ENCODE measurements around the gene ATG14.

The ATG14 gene

DNA sequence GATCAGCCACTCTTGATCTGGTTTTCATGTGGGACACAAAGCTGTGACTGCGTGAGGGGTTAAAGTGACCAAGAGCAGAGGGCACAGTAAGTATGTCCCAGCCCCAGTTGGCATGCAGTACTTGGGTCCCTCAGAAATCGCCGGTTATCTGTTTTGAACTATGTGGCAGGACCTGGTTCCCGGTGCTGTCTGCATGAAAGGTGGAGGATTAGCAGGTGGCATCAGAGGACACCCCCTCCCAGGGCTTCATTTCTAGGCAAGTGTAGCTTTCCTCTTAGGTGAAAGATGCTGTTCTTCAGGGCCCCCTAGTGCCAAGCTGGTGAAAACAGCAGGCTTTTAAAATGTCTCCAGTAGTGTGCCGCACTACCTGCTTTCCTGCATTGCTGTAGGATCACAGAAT lies 57.1 kb downstream of the ATG14 start:
- no peak overlapping the region for H3K4me3 ChIP-seq (ENCODE audit: low read length)
- TF ChIP-seq, protein P1, sequence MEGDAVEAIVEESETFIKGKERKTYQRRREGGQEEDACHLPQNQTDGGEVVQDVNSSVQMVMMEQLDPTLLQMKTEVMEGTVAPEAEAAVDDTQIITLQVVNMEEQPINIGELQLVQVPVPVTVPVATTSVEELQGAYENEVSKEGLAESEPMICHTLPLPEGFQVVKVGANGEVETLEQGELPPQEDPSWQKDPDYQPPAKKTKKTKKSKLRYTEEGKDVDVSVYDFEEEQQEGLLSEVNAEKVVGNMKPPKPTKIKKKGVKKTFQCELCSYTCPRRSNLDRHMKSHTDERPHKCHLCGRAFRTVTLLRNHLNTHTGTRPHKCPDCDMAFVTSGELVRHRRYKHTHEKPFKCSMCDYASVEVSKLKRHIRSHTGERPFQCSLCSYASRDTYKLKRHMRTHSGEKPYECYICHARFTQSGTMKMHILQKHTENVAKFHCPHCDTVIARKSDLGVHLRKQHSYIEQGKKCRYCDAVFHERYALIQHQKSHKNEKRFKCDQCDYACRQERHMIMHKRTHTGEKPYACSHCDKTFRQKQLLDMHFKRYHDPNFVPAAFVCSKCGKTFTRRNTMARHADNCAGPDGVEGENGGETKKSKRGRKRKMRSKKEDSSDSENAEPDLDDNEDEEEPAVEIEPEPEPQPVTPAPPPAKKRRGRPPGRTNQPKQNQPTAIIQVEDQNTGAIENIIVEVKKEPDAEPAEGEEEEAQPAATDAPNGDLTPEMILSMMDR (IDR thresholded peaks at IDR 0.05; ENCODE audit: insufficient read depth, low read depth, low read length, missing control alignments), result peak; percentile 74
- DNase-seq (ENCODE audit: low read depth), result peak; percentile 66

DNA sequence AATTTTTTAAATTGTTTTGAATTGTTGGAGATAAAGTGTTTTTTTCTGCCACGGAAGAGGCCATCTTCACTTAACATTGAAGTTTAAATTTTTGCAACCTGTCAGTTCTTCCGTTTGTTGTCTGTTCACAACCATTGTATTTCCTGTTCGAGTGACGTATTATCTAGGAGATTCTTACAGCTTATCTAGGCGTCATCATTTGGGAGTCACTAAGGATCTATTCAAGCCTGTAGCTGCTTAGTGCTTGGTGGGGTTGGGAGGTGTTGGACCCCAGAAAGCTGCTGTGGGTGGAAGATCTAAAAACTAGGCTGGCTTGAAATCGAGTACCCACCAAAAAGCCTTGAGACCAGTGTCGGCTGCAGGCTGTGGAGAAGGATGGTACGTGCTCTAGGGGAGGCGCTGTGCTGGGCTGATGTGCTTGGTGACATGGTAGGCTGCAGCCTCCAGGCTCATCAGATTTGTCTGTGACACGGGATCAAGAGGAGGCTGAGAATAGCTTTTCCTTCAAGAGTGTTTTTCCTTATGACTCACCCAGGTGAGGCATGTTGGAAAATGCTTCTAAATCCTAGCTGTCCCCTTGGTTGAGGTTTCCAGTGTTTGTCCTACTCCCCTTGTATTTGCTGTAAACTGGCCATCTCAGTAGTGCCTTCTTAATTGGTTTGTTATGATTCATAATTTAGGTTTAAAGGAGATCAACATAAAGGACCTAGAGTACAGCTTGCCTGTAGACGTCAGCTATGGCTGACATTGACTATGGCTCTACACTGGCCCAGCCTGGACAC lies 57.8 kb downstream of the ATG14 start:
- peak; percentile 66 for DNase-seq (ENCODE audit: low read depth)
- H3K4me3 ChIP-seq (ENCODE audit: low read length), result no peak overlapping the region
- TF ChIP-seq, protein P1 (IDR thresholded peaks at IDR 0.05; ENCODE audit: insufficient read depth, low read depth, low read length, missing control alignments), result no peak

DNA sequence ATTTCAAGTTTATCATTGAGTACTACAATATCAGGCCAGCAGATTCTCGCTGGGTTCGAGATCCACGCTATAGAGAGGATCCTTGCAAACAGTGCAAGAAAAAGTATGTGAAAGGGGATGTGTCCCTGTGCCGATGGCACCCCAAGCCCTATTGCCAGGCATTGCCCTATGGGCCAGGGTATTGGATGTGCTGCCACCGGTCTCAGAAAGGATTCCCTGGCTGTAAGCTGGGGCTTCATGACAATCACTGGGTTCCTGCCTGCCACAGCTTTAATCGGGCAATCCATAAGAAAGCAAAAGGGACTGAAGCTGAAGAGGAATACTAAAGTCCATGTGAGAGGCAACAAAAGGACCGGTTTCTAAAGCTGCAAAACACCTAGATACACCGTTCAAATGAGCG lies 59.4 kb downstream of the ATG14 start:
- DNase-seq (ENCODE audit: low read depth), result no peak
- TF ChIP-seq, protein P1 (IDR thresholded peaks at IDR 0.05; ENCODE audit: insufficient read depth, low read depth, low read length, missing control alignments), result no peak
- H3K4me3 ChIP-seq (ENCODE audit: low read length), result no peak overlapping the region

DNA sequence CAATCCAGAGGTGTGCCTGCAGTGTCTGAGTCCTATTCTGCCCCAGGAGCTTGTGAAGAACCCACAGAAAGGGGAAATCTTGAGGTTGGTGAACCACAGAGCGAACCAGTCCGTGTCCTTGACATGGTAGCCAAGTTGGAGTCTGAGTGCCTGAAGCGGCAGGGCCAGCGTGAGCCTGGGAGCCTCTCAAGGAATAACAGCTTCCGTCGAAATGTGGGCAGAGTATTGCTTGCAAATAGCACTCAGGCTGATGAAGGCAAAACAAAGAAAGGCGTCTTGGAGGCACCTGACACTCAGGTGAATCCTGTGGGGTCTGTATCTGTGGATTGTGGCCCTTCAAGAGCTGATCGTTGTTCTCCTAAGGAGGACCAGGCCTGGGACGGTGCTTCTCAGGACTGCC lies 60.5 kb downstream of the ATG14 start:
- H3K4me3 ChIP-seq (ENCODE audit: low read length), result no peak overlapping the region
- TF ChIP-seq, protein P1 (IDR thresholded peaks at IDR 0.05; ENCODE audit: insufficient read depth, low read depth, low read length, missing control alignments), result no peak
- no peak for DNase-seq (ENCODE audit: low read depth)

DNA sequence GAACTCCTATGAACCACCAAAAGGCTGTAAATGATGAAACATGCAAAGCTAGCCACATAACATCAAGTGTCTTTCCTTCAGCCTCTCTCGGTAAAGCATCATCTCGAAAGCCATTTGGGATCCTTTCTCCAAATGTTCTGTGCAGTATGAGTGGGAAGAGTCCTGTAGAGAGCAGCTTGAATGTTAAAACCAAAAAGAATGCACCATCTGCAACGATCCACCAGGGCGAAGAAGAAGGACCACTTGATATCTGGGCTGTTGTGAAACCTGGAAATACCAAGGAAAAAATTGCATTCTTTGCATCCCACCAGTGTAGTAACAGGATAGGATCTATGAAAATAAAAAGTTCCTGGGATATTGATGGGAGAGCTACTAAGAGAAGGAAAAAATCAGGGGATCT lies 61.2 kb downstream of the ATG14 start:
- no peak overlapping the region for H3K4me3 ChIP-seq (ENCODE audit: low read length)
- TF ChIP-seq, protein P1 (IDR thresholded peaks at IDR 0.05; ENCODE audit: insufficient read depth, low read depth, low read length, missing control alignments), result no peak
- DNase-seq (ENCODE audit: low read depth), result no peak

DNA sequence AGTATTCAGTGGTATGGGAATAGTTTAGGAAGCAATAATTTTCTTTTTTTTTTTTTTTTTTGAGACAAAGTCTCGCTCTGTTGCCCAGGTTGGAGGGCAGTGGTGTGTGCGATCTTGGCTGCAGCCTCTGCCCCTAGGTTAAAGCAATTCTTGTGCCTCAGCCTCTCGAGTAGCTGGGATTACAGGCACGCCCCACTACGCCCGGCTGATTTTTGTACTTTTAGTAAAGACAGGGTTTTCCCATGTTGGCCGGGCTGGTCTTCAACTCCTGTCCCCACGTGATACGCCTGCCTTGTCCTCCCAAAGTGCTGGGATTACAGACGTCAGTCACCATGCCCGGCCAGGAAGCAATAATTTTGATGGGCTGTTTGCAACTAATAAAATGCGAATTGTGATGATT lies 62.1 kb downstream of the ATG14 start:
- no peak overlapping the region for H3K4me3 ChIP-seq (ENCODE audit: low read length)
- no peak for DNase-seq (ENCODE audit: low read depth)
- TF ChIP-seq, protein P1 (IDR thresholded peaks at IDR 0.05; ENCODE audit: insufficient read depth, low read depth, low read length, missing control alignments), result no peak
